ENCODE results near the gene CLMN.
"Not testable (repeated sequence)": the region's sequence is repeated elsewhere in the genome, so short reads cannot be mapped to it uniquely, and the experiment has no call there.

- not testable (repeated sequence) for TF ChIP-seq EZH2 (IDR thresholded peaks at IDR 0.05; ENCODE audit: borderline replicate concordance, insufficient read depth, low read depth, low read length, poor library complexity, severe bottlenecking)
- TF ChIP-seq, protein P1, sequence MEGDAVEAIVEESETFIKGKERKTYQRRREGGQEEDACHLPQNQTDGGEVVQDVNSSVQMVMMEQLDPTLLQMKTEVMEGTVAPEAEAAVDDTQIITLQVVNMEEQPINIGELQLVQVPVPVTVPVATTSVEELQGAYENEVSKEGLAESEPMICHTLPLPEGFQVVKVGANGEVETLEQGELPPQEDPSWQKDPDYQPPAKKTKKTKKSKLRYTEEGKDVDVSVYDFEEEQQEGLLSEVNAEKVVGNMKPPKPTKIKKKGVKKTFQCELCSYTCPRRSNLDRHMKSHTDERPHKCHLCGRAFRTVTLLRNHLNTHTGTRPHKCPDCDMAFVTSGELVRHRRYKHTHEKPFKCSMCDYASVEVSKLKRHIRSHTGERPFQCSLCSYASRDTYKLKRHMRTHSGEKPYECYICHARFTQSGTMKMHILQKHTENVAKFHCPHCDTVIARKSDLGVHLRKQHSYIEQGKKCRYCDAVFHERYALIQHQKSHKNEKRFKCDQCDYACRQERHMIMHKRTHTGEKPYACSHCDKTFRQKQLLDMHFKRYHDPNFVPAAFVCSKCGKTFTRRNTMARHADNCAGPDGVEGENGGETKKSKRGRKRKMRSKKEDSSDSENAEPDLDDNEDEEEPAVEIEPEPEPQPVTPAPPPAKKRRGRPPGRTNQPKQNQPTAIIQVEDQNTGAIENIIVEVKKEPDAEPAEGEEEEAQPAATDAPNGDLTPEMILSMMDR (IDR thresholded peaks at IDR 0.05): not testable (repeated sequence)
These were observed 144.0 kb downstream of the CLMN start for GRCh38 chr14:95175670-95176069.
